AG04450 (cell line): Measurements from ENCODE around the gene CST4. TPM values are rescaled to one million over a fixed set of nuclear protein-coding genes. Genes with fewer than 3 reads are reported as not detected.
"Not testable (repeated sequence)": the region's sequence is repeated elsewhere in the genome, so short reads cannot be mapped to it uniquely, and the experiment has no call there.

ENCODE experiments used
- CTCF ChIA-PET: fragments of 300-600, 350-600 bp; formaldehyde crosslinking; extraction: SDS; loops from one replicate; lab custom pipeline; 2022; ENCODE audit warnings: antibody characterized with exemption, inconsistent platforms; lab: Charles Lee
- POLR2A ChIA-PET: fragments of 350-600 bp; formaldehyde crosslinking; extraction: SDS; loops from one replicate; lab custom pipeline; 2021; ENCODE audit warnings: antibody characterized with exemption, inconsistent platforms; lab: Yijun Ruan, JAX
- DNase-seq: peaks from one replicate; pipeline ENCODE4 v3.0.0-alpha.2; 2011; ENCODE audit warnings: low read depth, low spot score
- H3K27ac ChIP-seq: one replicate; pipeline ENCODE4 v1.5.1; 2012; ENCODE audit warnings: low read depth, low read length, control low read depth
- H3K27me3 ChIP-seq: one replicate; pipeline ENCODE4 v1.6.0; 2012; ENCODE audit warnings: low read length; ENCODE audit not compliant: control insufficient read depth, insufficient read depth
- H3K4me3 ChIP-seq: 2 replicates; pipeline ENCODE4 v1.5.1; 2011; ENCODE audit warnings: mild to moderate bottlenecking, low read depth, low read length, control low read depth
- H3K9me3 ChIP-seq: 2 replicates; pipeline ENCODE4 v1.5.1; 2012; ENCODE audit warnings: low read length; ENCODE audit not compliant: control insufficient read depth, insufficient read depth
- polyA plus RNA-seq: library from polyadenylated mRNA; depleted of rRNA; stranded (reverse); fragments of >200 nt; gene quantifications from 2 replicates; pipeline ENCODE4 v1.2.3, GENCODE V29; 2011
- TF ChIP-seq, protein P1 (sequence below): IDR thresholded peaks from 2 replicates; pipeline ENCODE4 v1.5.1; 2011; ENCODE audit warnings: low read depth, low read length, control low read depth, inconsistent platforms

CST4 gene
- polyA plus RNA-seq, 1 experiment = not detected

DNA sequence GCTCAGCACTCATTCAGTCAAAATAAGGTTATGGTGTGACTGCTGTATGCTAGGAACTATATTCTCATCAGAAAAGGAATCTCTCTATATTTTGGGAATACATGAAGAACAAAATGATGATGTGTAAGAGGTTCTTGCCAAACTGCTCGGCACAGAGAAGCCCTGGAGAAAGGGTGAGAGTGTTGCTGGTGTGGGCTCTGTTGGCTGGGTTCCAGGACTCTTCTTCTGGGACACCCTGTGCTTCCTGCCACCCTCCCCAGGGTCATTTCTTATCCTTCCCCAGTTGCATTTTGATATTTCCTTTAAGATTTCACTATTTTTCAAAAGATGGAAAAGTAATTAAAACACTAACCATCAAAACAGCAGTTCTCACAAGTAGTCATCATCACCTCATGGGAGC, 33.1 kb upstream of the CST4 start:
- POLR2A ChIA-PET = no interaction called here

DNA sequence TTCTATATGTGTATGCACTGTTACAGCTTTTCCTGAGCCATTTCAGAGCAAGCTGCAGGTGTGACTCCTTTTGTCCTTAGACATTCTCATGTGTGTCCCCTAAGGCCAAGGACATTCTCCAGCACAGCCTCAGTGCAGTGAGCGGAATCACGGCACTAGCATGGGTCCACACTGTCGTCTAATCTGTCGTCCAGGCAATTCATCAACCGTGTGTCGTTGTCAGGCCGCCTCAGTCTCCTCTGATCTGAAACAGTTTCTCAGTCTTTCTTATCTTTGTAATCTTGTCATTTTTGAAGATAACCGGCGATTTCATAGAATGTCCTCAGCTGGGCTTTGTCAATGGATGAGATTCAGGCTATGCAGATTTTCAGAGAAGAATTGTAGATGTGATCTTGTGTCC, 30.5 kb upstream of the CST4 start:
- H3K4me3 ChIP-seq, H3K27ac ChIP-seq, H3K9me3 ChIP-seq, POLR2A ChIA-PET, CTCF ChIA-PET, DNase-seq, H3K27me3 ChIP-seq: not testable (repeated sequence)

More for the DNA sequence above, 33.1 kb upstream of the CST4 start:
- Histone ChIP-seq H3K27ac (no peak overlapping the region), H3K4me3 (no peak overlapping the region), H3K9me3 (no peaks in the 10 kb centered on the region), H3K27me3 (no peaks in the 10 kb centered on the region)
- TF ChIP-seq, protein P1, sequence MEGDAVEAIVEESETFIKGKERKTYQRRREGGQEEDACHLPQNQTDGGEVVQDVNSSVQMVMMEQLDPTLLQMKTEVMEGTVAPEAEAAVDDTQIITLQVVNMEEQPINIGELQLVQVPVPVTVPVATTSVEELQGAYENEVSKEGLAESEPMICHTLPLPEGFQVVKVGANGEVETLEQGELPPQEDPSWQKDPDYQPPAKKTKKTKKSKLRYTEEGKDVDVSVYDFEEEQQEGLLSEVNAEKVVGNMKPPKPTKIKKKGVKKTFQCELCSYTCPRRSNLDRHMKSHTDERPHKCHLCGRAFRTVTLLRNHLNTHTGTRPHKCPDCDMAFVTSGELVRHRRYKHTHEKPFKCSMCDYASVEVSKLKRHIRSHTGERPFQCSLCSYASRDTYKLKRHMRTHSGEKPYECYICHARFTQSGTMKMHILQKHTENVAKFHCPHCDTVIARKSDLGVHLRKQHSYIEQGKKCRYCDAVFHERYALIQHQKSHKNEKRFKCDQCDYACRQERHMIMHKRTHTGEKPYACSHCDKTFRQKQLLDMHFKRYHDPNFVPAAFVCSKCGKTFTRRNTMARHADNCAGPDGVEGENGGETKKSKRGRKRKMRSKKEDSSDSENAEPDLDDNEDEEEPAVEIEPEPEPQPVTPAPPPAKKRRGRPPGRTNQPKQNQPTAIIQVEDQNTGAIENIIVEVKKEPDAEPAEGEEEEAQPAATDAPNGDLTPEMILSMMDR = no peak
- CTCF ChIA-PET = interaction anchor here (1.2 kb wide), 1 partner anchor 78 kb away, joined by 4 read pairs; no protein-coding TSS in a partner anchor
- DNase-seq = no peak

DNA sequence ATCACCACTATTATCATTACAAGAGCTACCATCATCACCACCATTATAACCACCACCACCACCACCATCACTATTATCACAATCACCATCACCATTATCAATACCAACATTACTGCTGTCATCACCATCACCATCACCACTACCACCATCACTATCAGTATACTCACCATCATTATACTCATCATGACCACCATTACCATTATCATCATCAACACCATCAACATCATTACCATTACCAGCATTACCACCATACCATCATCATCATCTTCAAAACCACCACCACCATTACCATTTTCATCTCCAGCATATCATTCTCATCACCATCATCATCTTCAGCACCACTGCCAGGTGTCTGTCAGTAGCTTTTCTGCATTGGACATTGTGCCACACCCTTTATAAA, 22.9 kb upstream of the CST4 start:
- POLR2A ChIA-PET, DNase-seq, H3K9me3 ChIP-seq, H3K4me3 ChIP-seq, H3K27ac ChIP-seq, H3K27me3 ChIP-seq, CTCF ChIA-PET: not testable (repeated sequence)

- ChIA-PET POLR2A (no interaction called here), CTCF (no interaction called here)
- no peak overlapping the region for H3K27ac ChIP-seq
- no peak overlapping the region for H3K4me3 ChIP-seq
- no peaks in the 10 kb centered on the region for H3K9me3 ChIP-seq
- no peak for DNase-seq
- peaks cover 5% of the 10 kb centered on the region for H3K27me3 ChIP-seq
- TF ChIP-seq, protein P1 = no peak
These were observed 21.9 kb upstream of the CST4 start for GRCh38 chr20:23710771-23711170.

- TF ChIP-seq, protein P1 = no peak
These were observed 17.1 kb upstream of the CST4 start for GRCh38 chr20:23705895-23706294.

GRCh38 chr20:23702021-23702420, 13.2 kb upstream of the CST4 start:
- no peaks in the 10 kb centered on the region for H3K9me3 ChIP-seq
- DNase-seq = no peak
- no peak overlapping the region for H3K27ac ChIP-seq
- ChIA-PET CTCF (no interaction called here), POLR2A (no interaction called here)
- H3K4me3 ChIP-seq = no peak overlapping the region
- H3K27me3 ChIP-seq = no peaks in the 10 kb centered on the region
- TF ChIP-seq, protein P1 = no peak

More at GRCh38 chr20:23705895-23706294, 17.1 kb upstream of the CST4 start:
- peaks cover under 1% of the 10 kb centered on the region for H3K27me3 ChIP-seq
- no peaks in the 10 kb centered on the region for H3K9me3 ChIP-seq
- H3K4me3 ChIP-seq = no peak overlapping the region
- no peak overlapping the region for H3K27ac ChIP-seq
- CTCF ChIA-PET = interaction anchor here (1.0 kb wide), 1 partner anchor 18 kb away, joined by 3 read pairs; no protein-coding TSS in a partner anchor
- no peak for DNase-seq
- POLR2A ChIA-PET = no interaction called here
